CD4-positive, alpha-beta T cell treated with Interleukin-15 for 4 hours (primary cell): ENCODE data around the gene UBE2E1.

Experiments
- DNase-seq: peaks from one replicate; pipeline ENCODE4 v3.0.0-alpha.2; 2020; ENCODE audit warnings: low spot score

The UBE2E1 gene

DNA sequence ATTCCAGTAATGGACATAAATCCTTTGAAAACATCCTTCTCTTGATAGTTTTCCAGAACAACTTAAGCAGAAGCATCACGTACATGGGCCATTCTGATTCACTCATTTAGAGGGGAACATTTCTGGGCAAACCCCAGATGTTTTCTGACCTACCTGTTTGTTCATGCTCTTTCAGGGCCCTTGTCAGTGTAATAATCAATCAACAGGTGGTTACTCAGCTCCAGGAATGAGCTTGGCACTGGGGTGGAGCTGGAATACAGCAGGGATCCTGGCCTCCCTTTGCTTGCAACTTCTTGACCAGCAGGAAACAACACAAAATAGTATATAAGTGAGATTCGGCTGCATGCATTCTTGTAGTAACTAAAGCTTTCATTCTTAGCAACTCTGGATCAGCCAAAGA, 9.2 kb upstream of the UBE2E1 start:
- no peak for DNase-seq

DNA sequence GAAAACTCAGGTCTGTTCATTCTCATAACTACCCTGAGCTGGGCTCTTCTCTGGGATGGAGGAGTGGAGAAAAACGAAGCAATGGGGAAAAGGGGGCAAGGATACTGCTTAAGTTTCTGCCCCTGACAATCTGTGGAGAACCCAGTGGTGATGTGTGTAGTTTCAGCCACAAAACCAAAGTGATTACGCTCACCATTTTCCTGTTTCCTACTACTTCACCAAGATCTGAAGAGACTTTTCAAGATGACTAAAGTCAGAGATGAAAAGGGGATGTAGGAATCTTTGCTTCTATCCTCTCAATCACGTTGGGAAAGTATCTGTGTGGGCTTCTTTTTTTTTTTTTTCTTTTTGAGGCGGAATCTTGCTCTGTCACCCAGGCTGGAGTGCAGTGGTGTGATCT, 8.3 kb upstream of the UBE2E1 start:
- no peak for DNase-seq

DNA sequence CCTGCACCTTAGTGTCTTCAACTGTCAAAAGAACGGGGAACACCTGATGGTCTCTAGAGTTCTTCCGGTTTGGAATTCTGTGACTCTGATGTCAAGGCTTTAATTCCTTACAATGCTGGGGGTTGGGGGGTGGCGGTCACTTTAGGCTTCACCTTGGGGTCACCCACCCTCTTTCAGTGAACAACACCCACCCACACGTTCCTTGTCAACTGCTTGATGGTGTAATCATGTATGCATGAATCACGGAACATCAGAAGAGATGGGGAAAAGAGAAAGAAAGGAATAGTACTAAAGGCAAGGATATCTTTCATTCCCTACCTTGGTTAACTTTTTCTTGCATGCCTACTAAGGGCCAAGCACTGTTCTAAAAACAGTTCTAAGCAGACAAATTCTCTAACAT, 7.3 kb upstream of the UBE2E1 start:
- no peak for DNase-seq

DNA sequence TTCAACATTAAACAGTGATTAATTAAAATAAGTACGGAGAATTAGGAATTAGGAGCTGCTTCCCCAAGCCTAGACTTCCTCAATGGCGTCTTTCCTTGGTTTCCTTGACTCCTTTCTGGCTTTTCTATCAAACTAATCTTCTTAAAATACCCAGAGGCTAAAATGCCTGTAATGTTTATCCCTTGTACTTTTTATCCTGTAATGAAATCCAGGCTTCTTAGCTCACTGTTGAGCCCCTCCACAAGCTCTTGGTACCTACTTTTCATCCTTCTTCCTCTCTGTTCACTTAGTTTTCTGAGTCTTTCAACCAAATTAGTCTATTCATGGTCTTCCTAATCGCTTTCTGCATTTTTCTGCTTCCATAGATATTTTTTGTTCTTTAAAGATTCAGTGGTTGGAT, 6.9 kb upstream of the UBE2E1 start:
- DNase-seq: no peak

DNA sequence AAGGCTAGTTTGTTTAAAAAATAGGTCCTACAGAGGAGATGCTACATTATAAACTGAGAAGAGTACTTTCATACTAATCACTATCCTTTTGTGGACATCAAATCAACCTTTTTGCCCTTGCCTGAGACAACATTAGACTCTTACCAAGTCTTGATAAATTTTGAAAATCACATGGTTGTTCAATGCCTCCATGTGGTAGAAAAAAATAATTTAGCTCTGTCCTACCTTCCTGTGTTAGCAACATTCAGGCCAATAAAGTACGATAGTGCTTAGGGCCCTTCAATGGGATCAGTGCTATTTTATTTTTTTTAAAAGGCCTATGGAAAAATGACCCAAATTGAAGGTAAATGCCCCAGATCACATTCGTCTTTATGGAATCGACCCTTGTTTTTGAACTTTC, 5.0 kb upstream of the UBE2E1 start:
- DNase-seq: no peak

DNA sequence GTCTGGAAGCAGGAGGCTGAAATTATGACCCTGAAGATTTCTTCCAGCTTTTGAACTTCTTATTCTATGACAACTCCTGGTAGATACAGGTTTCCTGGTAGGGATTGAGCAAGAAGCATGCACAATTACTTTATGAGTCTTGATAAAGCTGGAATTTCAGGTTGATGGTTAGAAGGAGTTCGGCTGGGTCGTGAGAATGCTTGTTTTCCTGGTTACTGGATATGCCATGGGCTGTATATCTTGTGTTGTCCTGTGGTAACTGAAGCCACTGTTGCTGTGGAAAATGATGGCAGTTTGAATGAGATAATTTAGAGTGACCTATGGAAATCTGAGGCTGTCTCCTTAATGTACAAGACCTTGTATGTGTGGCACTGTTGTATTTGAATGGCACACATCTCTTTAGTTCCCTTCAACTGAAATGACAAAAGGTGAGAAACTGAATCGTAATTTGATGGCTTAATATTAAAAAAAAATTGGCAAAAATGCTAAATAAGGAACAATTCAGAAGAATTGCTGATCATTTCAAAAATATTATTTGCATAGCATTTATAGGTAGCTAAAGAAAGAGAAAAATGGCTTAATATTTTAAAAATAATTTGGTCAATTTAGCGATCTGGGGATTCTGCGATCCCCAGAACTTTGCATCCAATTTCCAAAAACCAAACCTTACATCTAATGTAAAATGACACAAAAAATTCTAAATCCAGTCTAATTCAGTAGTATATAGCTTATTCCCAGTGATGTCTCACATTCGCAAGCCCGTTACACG, 1.1 kb upstream of the UBE2E1 start:
- DNase-seq: no peak

DNA sequence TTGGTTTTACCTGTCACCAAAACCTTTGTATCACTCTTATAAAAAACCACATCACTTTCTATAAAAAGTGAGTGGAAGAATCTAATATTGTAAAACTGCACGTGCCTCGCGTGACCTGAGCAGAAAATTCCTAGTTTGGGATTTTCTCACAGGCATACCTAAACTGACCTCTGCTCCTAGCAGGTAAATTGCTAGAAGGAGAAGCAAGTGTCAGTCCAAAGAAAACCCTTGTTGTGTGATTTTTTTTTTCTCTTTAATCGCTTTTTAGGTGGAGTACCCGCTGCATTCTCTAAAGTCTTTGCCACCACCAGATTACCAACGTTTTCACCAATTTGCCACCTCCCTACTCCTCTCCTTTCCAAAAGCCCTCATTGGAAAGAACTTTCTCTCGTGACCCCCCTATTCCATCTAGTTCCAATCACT, 534 bp upstream of the UBE2E1 start:
- DNase-seq: no peak

DNA sequence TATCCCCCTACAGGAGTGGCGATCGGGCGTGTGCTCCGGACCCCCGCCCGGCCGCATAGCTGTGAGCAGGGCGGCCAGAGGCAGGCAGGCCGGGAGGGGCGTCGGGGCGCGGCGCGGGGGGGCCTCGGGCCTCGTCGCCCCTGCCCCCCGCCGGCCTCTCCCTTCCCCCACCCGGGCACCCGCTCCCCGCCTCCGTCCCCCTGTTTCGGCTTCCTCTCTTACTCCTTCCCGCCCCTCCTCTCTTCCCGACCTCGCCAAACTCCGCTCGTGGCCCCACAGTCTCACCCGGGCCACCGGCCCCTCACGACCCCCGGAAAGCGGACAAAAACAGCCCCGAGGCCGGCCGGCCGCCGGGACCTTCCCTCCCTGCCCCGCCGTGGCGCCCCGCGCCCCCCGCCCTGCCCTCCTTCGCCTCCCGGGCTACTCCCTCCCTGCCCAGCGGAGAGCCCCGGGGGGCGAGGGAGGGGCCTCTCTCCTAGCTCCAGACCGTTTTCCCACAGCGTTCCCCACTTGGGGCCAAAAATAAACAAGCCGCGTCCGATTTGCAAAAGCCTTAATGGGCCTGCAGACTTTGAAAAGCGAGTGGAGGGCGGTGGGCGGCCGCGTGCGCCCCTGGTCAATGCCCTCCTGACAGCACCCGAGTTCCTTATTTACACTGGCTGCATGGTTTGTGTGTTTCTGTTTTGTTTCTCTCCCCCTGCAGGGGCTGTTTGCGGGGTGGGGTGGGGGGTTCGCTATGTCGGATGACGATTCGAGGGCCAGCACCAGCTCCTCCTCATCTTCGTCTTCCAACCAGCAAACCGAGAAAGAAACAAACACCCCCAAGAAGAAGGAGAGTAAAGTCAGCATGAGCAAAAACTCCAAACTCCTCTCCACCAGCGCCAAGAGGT, 1.0 kb downstream of the UBE2E1 start:
- DNase-seq: no peak

DNA sequence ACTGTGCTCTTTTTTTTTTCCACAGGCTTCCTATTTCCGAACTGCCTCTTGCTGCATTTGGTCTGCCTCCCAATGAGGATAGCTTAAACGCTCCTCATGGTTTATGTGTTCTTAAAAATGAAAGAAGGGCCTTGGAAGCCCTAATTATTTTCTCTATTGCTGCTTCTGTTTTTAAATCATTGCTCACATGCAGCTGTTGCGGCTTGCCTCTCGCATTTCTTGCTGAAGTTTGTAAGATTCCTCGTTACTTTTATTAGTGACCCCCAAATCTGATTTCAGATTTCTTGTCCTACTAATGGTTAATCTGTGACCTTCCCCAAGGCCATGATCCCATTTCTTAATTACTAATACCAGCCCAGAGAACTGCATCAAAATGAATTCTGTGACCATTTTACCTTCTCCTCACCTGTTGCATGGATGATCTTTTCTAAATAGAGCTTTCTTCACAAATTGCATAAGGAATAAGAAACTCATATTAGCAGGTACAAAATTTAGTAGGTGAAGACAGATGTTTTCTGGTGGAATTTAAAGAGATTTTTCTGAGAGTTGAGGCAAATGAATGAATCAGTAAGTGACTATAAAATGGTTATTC, 1.8 kb downstream of the UBE2E1 start:
- no peak for DNase-seq

DNA sequence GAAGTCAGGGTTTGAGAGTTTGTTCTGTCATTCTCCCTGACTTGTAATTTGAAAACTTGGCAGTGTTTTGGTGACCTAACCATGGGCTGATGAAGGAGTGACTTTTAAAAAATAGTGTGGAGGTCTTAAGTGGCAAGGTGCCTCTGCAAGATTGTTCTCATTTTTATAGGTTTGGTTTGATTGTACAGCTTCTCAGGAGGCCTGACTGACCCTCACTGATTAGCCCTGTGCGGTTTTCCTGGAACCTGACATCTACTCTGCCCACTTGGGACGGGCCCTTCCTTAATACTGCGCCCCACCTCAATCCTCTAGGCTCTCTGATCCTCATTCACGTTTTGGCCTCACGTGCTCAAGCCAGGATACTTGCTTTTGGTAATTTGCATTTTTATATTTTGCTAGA, 2.8 kb downstream of the UBE2E1 start:
- no peak for DNase-seq

DNA sequence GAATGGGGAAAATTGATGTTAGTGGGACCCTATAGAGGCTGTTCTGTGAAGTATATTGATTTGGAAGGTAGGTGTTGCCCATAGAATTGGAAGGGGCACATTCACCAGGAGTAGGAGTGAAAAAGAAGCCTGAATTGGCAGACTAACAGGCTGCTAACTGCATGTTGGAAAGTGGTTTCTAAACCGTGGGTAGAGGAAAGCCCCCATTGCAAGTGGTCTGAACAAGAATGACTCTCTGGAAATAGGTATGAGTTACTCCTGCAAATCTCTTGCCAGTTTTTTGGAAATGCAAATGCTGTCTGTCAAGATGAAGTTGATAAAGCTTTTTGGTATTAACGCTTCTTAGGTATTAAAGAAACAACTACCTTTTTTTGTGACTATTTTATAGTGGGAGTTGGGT, 3.5 kb downstream of the UBE2E1 start:
- DNase-seq: no peak

DNA sequence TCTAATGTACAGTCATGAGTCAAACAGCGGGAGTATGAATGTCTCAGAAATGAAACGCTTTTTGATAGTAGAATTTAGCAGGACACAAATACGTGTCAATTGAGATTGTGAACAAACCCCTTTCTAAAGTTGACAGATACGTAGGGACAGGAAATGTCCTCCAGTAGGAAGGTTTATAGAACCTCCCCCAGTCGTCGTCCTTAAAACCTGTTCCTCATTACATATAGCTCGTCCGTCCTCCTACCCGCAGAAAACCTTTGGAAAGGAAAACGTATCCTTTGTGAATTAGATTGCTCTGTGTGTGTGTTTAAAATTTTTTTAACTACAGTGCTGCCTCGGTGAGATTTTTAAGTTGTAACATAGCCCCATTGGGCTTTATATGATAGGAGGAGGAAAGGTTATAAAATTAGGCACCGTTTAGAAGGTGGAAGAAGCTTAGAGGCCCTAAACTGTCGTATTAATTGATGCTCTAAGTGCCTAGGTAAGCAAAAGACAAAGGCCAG, 4.1 kb downstream of the UBE2E1 start:
- no peak for DNase-seq

DNA sequence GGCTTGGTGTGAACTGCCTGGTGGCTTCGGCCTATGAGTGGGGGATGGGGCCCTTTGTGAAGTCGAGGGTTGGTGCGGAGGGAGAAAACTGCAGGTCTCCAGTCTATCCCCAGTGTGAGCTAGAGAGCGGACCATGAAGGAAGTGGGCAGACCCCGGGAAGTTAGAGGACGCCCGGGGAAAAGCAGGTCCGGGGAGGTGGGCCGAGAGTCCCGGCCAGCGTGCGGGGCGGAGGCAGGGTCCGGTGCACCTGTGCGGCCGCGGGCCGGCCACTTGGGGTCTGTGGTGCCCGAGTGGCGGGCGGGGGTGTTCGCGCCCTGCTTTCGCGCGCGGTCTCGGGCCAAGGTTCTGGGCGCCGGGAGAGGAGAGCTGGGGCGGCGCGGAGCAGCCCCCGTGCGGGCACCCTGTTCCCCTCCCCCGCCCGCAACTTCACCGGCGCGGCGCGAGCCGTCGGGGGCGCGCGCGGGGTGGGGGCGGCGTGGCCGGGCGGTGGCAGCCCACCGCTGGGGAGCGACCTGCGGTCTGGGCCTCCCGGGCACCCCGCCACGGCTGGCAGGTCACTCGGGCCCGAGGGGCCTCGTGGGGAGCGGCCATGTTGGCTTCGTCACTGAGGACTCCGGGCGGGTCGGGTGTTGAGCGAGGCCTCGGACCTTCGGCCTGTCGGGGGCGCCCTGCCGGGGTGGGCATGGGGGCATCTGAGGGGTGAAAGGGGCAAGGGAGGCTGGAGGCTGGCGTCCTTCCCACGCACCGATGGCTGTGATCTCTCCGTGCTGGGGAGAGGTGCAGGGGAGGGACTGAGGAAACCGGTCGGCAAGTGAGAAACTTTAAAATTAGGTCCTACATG, 4.8 kb downstream of the UBE2E1 start:
- no peak for DNase-seq

DNA sequence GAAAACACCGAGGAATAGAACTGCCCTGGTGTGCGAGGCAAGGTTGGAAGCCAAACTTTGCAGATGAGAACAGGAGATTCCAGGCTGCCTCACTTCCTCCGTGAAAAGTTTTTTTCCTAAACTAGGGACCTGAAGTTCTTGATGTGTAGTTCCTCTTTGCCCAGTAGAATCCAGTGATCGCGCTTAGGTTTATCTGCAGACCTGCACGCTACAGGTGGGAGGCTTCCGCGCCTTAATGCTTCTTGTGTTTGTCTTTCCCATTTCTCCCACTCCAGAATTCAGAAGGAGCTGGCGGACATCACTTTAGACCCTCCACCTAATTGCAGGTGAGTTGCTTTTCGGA, 5.4 kb downstream of the UBE2E1 start:
- DNase-seq: no peak

DNA sequence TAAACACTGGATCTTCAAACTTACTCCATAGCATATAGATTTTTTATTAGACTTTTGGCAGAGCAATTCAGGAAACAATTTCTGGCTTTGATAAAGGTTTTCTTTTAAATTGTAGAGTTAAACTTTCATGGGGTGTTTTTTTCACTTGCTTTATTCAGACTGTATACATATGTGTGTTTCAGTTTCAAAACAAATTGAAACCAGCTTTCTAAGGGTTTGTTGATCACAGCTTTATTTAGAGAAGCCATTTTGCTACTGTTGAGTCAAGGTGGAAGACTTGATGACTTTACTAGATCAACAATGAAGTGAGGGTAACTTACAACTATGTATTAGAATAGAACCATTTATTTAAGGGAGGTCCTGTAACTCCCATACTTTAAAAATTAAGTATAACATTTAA, 6.2 kb downstream of the UBE2E1 start:
- DNase-seq: no peak

DNA sequence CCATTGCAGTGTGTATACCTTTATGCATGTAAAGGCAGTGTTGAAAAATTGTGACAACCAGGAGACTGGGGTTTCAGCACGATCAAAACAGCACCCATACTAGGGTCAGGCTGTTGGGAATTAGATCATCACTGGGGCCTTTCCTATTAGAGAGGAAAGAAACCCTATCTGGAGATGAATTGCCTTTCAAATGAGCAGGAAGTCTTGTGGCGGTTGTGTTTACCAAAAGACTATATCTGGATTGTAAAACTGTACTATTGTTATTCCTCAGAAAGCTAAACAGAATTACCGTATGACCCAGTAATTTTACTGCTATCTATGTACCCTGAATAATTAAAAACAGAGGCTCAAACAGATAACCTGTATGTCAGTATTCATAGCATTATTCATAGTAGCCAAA, 10.1 kb downstream of the UBE2E1 start:
- DNase-seq: no peak

DNA sequence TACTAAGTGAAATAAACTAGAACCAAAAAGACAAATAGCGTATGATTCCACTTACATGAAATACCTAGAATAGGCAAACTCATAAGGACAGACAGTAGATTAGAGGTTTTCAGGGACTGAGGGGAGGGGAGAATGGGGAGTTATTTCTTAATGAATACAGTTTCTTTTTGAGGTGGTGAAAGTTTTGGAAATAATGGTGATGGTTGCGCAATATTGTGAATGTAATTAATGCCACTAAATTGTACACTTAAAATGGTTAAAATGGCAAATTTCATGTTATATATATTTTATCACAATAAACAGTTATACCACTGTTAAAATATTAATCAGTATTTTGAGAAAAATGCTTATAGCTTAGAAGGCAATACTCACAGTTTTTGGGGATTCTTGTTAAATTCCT, 11.0 kb downstream of the UBE2E1 start:
- DNase-seq: no peak

DNA sequence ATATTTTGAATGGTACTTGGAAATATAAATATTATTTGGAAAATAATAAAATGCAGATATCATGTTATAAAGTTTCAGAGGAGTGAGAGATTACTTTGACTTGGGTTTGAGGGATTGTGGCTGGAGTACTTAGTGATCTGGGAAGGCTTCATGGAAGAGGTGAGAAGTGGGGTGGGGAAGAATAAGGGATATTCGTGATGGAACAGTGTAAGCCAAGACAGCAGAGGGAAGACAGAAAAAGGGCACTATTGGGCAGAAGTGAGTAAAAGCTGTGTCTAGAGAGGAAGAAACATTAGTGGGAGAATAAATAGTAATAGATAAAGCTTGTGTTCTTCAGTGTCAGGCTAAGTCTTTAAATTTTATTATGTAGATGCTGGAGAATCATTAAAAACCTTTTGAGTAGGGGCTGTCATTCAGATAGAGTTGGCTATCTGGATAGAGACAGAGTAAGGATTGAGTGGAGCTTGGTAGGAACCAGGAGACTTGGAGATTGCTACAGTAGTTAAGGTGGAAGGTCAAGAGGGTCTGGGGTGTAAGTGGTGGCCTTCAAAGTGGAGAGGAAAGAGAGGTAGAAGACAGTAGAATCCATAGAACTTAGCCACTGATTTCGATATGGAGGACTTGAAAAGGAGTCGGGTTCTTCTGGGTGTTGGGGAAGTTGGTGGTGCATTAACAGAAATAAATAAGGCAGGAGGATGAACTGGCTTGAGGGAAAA, 11.9 kb downstream of the UBE2E1 start:
- no peak for DNase-seq

DNA sequence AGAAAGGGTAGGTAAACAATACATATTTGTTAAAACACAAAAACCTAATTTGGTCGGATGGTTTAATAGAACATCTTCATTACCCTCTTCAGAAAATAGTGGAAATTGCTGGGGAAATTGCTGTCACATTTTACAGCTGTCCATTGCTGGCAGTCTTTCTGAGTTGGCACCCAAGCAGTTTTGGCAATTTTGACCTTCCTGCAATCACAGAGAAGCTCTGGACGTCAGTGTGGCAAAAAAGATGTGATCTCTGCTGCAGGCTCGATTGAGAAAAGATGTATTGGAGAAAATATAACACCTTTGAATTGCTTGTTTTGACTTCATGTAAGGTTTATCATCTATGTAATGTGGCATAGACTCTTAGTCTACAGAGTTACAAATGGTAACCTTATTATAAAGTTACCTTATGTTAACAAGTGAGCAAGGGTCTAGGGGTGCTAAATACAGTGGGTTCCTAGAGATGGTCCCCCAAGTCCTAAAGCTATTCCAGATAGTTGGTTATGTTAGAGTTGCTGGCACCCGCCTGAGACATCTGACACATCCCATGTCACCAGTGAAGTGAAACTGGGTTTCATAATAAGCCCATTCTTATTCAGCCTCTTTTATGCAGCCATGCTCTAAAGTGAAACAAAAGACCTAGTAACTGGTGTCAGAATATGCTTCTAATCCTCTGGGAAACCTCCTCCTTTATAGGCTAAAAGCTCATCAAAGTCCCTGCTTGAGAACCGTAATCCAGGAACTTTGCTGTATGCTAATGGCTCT, 14.0 kb downstream of the UBE2E1 start:
- DNase-seq: no peak

DNA sequence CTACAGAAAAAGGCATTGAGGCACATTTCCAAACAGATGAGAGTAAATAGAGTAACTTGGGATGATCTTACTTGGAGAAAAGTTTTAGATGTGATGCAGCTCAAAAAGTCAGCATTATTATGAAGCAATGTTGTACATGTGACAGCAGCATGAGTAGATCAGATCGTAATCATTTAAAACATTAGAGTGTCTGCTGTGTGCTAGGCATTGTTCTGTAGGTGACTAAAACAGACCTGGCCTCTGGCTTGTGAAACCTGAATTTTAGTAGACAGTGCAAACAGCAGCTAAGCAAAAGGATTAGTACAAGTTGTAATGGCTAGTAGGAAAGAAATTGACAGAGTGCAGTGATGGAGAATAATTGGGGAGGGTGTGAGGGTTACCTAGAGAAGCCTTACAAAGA, 15.1 kb downstream of the UBE2E1 start:
- DNase-seq: no peak

DNA sequence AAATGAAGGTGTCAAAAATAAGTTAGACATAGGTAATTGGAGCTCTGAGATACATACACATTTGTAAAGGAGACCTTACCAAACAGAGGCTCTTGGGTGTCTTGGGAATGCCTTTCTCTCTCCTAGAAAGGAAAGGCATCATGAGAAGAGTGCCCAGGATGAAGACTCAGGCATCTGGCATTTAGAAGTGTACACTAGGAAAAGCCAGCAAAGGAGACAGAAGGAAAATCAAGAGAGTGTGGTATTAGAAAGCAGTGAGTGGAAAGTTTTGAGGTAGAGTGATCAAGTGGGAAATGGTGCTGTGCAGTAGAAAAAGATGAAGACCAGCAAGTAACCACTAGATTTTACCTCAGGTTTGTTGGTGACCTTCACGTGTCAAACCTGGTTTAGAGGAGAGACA, 16.1 kb downstream of the UBE2E1 start:
- no peak for DNase-seq
